22Rv1 (cell line): ENCODE measurements around the gene EIPR1.

ENCODE experiments used
- H3K27ac ChIP-seq: fragments of 450-650 bp; 2 replicates; pipeline ENCODE4 v1.5.1; 2017
- ZFX ChIP-seq: fragments of 450-650 bp; IDR thresholded peaks from 2 replicates; pipeline ENCODE4 v1.6.1; 2017; ENCODE audit warnings: antibody characterized with exemption, borderline replicate concordance
- TF ChIP-seq, protein P1 (sequence below): fragments of 450-650 bp; IDR thresholded peaks from 2 replicates; pipeline ENCODE4 v1.5.1; 2017; ENCODE audit warnings: mild to moderate bottlenecking

EIPR1 gene

DNA sequence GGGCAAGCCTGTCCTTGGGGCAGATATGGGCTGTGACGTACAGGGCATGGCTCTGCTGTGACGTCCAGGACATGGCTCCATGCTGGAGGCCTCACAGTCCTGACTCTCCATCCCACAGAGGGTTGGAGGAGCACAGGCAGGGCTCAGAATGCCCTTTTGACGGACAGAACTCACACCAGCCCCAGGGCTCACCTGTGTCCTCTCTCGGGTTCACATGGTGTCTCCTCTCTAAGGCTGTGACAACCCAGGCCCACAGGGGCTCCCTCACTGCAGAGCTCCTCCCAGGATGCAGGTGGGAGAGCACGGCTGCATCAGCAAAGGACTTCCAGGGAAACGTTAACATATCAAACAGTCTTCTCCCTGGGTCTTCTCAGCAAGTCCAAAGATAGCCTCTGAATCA is 133.8 kb downstream of the EIPR1 start:
- TF ChIP-seq ZFX = no peak
- TF ChIP-seq, protein P1, sequence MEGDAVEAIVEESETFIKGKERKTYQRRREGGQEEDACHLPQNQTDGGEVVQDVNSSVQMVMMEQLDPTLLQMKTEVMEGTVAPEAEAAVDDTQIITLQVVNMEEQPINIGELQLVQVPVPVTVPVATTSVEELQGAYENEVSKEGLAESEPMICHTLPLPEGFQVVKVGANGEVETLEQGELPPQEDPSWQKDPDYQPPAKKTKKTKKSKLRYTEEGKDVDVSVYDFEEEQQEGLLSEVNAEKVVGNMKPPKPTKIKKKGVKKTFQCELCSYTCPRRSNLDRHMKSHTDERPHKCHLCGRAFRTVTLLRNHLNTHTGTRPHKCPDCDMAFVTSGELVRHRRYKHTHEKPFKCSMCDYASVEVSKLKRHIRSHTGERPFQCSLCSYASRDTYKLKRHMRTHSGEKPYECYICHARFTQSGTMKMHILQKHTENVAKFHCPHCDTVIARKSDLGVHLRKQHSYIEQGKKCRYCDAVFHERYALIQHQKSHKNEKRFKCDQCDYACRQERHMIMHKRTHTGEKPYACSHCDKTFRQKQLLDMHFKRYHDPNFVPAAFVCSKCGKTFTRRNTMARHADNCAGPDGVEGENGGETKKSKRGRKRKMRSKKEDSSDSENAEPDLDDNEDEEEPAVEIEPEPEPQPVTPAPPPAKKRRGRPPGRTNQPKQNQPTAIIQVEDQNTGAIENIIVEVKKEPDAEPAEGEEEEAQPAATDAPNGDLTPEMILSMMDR = no peak
- H3K27ac ChIP-seq = no peak overlapping the region

DNA sequence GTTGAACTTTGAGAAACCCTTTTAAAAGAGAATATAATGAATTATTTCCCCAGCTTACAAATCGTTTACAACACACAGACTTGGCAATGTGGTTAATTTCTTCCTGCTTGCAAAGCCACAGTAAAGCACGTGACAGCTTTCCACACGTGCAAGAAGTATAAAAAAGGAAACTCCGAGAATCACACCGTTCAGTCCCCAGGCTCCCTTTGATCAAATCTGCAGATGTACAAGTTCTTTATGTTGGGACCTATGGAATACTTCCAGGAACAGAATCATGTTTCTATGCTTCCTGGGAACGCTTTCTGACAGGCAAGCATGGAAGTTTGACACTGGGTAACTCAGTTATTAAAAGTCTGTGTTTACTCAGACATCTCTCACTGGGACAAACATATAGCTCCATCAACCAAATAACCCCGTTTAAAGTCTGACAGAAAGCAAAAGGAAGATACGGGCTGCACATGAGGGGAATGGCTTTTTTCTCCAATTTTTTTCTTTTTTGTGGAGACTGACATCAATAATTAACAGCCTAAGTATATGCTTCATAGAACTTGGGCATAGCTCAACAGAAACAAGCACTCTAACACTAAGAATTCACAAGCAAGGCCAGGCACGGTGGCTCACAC is 134.8 kb downstream of the EIPR1 start:
- TF ChIP-seq, protein P1 = no peak
- TF ChIP-seq ZFX = no peak
- H3K27ac ChIP-seq = no peak overlapping the region

DNA sequence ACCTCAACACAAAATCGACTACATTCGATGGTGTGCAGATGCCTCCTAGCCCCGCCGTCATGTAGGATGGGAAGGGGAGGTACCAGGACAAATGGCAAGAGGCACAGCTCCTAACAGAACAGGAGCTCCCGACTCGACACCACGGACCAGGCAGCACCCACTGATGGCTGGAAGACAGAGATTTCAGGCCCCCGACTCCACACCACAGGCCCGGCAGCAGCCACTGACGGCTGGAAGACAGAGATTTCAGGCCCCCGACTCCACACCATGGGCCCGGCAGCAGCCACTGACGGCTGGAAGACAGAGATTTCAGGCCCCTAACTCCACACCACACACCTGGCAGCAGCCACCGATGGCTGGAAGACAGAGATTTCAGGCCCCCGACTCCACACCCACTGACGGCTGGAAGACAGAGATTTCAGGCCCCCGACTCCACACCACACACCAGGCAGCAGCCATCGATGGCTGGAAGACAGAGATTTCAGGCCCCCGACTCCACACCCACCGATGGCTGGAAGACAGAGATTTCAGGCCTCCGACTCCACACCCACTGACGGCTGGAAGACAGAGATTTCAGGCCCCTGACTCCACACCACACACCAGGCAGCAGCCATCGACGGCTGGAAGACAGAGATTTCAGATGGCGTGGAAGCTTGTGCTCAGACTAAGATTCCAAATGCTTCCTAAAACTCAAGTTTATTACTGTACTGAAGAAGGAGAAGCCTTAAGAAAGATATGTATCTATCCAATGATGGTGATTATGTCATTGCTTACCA is 135.5 kb downstream of the EIPR1 start:
- TF ChIP-seq ZFX = no peak
- TF ChIP-seq, protein P1 = no peak
- H3K27ac ChIP-seq = no peak overlapping the region

DNA sequence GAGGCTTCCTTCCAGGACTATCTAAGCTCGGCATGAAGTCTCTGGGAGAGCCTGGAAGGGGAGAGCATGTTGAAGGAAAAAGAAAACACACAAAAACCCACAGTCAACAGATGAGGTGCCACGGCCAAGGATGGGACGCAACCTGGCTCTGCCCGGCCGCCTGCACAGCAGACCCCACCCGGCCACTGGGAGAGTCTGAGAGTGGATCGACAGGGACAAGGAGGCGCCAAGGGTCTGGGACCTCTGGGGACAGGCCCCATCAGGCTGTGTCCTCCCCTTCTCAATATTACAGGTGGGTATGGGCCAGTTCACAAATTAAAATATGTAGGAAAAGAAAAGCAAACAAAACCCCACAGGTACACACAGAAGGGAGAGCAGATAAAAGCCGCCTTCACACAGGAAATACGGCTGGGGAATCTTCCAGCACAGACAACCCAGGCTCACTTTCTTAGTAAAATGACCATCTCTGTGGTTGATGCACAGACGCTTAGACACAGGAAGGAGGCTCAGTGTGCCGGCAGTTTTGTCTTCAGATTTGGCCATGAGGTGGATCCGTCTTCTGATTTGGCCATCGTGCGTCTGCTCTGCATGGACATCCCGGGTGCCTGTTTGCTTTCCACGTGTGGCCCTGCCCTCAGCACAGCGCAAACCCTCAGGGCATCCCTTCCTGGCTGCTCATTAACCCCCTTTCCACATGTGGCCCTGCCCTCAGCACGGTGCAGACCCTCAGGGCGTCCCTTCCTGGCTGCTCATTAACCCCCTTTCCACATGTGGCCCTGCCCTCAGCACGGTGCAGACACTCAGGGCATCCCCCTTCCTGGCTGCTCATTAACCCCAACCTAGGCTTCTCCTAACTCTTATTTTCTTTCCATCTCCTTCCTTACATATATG is 138.4 kb downstream of the EIPR1 start:
- TF ChIP-seq, protein P1 = no peak
- no peak for TF ChIP-seq ZFX
- H3K27ac ChIP-seq = no peak overlapping the region

DNA sequence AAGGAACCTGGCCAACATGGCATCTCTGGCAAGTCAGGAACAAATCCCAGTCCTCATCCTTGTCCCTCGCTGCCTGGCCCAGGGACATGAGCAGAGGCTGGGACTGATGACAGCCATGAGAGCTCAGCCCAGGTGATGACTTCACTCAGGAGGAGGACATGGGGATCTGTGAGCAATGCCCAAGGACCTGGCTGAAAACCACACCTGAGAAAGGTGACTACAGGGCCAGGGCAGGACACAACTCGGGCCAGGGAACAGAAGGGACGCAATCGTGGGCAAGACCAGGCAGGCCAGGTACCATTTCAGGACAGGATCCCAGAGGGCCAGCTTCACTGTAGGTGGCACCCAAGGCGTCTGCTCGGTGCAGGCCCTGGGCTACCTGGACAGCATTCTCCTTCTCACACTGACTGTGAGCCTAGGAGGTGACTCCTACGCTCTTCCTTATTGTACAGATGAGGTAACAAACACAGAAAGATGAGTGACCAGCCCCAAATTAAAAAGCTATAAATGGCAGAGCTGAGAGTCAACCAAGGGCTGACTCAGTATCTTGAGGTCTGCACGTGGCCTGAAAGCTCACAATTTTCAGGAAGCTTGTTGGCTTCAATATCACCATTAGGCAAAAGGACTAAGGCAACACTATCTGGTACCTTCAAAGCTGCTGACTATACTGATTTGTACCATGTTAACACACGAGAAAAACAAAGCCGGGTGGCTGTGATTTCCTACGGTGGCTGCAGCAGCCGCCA is 141.1 kb downstream of the EIPR1 start:
- H3K27ac ChIP-seq = no peak overlapping the region
- TF ChIP-seq, protein P1 = no peak
- TF ChIP-seq ZFX = no peak

DNA sequence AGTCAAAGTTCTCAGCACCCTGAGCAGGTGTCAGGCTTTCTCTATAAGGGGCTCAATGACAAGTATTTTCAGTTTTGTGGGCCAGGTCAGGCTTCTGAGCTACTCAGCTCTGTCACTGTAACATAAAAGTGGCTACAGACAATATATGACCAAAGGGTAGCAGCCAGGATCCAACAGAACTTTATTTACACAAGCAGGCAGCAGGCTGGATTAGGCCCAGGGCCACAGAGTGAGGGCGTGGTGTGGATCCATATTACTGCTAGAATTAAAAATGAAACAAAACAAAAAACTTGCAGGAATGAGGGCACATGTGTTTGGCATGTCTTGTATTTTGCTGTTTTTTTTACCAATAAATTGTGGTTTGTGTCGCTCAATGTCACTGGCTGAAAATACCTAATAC is 143.7 kb downstream of the EIPR1 start:
- H3K27ac ChIP-seq = no peak overlapping the region
- TF ChIP-seq, protein P1 = no peak
- TF ChIP-seq ZFX = no peak
